GM21576 (cell line): ENCODE data around the gene SNX32.

Experiments used
- ATAC-seq: cut with Tn5 transposase; IDR thresholded peaks from one replicate; pipeline ENCODE4 v1.9.1; 2021; ENCODE audit warnings: mild to moderate bottlenecking, moderate library complexity; ENCODE audit not compliant: unreplicated experiment

The SNX32 gene

DNA sequence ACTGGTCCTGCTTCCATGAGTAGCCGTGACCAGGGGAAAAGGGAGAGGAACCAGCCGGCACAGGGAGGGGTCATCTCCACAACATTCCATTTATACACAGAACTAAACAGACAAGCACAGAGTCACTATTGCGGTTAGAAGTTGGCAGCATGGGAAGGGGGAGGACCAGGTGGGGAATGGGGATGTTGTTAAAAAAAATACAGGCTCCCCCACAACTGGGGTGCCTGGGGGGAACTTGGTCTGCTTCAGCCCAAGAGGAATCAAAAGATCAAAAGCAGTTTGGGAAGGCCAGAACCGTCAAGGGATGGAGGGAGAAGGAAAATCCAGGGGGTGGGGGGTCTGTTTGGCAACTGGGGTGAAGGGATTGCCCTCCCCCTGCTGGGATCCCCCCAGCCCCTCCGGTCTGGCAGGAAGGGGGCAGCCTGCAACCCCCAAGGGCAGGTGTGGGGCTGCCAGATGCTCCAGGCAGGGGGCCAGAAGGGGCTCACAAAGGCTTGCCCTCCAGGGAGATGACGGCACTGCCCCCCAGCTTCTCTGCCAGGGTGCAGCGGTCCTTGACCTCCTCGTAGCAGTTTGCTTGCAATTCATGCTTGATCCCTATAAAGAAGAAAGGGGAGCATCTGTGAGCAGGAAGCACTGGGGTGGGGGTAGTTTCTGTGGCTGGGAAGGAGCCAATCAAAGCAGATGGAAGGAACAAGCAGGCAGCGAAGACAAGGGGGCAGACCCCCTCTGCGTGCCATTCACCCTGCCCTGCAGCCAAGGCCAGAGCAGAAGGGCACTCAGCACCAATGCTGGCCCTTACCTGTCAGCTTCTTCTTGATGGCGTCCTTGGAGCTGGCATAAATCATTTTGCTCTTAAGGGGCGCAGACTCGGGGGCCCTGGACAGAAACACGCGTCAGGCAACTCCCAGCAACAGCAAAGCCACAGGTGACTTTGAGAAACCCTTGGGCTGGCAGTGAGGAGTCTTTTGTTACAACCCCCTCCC, 21.4 kb downstream of the SNX32 start:
- no peak for ATAC-seq

DNA sequence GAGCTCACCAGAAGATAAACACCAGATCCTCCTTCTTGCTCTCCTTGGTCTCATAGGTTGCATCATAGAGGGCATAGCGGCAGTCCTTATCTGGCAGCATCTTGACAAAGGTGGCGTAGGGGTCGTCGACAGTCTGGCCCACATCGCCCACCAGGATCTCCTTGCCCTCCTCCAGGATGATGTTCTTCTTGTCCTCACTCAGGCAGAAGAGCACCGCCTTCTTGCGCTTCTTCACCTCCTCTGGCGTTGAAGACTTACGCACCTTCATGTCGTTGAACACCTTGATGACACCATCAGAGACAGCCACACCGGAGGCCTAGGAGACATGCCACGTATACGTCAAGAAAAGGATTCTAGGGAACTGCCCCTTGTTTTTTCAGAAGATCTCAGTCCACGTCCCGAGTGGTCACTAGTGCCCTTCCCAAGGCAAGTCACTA, 22.2 kb downstream of the SNX32 start:
- no peak for ATAC-seq

DNA sequence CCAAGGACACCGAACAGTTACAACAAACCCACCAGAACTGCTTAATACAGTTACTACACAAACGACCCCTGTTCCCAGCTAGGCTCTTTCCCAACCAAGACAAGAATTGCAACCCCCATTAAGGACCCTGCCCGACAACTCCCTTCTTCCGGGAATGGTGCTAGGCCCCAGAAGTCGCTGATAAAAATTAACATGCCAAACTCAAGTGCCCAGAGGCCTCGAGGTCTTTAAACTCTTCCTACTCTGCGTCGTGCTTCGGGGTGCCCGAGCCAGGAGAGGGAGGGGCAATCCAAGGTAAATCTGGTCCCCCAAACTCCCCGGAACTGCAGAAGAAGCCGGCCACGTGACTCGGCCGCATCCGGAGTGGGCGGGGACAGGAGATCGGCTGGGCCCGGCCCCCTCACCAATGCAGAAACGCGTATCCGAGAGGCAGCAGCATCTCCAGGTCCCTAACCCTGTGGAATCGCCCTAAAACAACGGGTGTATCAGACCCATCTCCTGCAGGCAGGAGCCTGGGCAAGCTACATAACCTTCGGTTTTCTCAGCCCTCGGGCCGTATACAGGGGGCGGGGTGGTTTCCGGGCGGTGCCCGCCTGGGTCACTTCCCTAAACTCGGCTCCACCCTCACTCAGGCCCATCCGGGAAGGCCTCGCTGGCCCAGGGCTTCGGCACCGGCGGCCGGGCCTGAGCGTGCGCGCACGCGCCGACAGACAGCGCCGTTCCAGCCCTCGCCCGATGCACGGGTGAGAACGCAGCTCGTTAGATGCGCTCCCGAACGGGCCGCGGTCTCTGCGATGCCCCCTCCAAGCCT, 23.1 kb downstream of the SNX32 start:
- peak; percentile 28 for ATAC-seq

DNA sequence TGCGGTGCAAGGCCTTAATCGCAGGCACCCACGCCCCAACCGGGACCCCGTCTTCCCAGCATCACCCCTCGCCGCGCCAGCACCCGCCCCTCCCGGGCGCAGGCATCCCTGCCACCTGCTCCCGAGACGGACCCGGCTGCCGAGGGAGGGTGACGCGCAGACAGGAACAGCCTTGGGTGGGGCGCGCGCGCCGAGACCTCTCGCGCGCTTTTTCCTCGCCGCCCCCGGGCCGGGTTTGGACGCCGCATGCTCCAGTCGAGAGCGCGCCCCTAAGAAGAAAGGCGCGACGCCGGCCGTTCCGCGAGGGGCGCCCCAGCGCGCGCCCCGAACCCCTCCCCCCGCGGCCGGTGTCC, 23.7 kb downstream of the SNX32 start:
- no peak for ATAC-seq

DNA sequence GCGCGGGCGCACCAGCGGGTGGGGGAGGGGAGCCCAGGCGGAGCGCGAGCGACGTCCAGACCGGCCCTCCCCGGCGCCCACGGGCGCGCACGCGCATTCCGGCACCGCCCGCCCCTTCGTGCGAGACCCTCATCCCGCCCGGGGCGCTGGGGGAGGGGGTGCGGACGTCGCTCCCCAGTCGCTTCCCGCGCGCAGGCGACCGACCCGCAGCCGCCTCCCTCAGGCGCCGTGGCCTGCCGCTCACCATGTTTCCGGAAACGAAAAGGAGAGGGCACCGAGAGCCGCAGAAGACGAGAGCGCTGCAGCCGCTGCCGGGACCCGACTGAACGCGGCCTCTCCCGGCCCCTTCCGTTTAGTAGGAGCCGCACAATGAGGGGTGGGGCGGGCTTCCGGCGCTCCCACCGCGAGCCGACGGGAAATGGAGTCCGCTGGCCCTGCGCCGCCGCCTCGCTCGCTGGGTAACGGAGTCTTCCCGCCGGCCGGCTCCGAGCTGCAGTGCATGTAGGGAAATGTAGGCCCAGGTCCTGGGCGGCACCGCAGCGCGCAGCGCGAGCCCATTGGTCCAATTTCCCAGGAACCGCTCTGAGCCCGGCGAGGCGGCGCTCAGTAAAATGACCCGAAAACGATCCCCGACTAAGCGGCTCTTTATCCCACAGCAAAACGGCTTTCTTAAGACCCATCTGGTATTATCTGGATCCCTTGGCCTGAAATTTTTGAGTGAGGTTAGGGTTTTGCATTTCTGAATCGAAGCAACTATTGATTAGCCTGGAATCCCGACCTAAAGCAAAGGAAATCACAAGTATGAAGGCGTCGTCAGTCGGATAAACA, 24.3 kb downstream of the SNX32 start, which contains the start of gene CFL1:
CFL1 (minus strand) TSS at position 328 of the 828 bp plus-strand sequence; CDS start at position 247, 81 bp downstream.
- ATAC-seq: peak; percentile 37

DNA sequence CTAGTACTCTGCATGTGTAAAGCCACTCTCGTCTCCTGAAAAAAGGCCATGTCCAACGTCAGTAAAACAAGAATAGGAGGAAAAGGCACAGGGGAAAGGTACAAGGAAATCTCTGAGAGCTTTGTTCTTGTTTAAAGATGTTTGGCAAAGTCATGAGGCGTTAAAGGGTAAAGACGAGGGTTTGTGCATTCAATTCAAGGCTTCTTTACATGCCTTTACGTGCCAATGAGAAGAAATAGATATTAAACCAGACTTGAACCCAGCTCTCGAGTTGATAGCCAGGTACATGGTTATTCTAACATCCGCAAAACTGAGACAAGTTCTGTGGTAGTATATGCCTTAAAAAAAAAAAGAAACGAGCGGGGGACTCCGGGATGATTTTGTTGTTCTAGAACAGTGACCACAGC, 24.9 kb downstream of the SNX32 start:
- ATAC-seq: no peak

DNA sequence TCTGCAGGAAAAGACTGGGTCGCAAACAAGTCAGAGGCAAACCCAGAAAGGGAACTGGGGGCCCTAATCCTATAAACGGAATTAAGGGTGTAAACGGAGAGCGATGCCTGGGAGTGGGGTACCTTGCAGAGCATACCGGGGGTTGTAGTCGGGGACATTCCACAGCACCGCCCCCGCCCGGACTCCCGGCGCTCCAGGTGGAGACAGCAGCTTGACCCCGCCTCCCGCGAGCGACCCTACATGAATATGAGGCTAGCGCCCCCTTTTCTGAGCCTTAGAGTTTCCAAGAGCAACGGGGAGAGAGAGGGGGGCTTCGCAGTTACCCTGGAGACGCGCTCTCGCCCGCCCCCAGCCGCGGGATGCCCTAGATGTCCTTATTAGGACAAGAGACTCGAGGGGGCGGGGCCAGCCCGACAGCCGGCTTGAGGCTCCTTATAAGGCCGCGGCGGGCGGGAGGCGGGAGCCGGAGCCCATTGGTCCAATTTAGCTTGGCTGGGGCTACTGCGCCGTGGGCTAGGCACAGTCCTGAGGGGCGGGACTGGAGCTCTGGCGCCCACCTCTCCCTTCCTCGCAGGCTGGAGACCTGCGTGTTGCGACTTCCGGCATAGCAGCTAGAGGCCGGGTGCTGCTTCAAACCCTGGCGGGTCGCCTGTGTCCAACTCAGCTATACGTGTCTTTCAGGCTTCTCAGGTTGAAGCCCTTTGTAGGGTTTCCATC, 25.5 kb downstream of the SNX32 start:
- ATAC-seq: peak; percentile 51

DNA sequence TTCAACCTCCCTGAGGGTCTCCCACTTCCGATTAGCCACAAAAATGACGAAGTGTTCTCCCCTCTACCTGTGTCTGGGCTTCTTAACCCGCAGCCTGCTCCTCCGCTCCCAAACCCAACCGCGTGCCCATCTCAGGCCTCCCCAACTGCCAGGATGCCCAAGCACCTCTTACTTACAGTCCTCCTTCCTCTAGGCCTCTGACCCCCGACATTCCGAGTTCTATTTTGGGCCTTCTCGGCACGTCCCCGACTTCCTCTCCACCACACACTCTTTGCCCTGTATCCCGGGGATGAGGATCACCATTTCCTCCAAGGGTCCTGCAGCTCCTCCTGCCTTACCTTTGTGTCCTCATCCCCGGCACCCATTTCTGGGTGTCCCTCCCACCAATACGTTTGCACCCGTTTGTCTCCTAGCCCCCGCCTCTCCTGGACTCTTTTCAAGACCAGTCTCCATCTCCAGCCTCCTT, 26.1 kb downstream of the SNX32 start:
- no peak for ATAC-seq

DNA sequence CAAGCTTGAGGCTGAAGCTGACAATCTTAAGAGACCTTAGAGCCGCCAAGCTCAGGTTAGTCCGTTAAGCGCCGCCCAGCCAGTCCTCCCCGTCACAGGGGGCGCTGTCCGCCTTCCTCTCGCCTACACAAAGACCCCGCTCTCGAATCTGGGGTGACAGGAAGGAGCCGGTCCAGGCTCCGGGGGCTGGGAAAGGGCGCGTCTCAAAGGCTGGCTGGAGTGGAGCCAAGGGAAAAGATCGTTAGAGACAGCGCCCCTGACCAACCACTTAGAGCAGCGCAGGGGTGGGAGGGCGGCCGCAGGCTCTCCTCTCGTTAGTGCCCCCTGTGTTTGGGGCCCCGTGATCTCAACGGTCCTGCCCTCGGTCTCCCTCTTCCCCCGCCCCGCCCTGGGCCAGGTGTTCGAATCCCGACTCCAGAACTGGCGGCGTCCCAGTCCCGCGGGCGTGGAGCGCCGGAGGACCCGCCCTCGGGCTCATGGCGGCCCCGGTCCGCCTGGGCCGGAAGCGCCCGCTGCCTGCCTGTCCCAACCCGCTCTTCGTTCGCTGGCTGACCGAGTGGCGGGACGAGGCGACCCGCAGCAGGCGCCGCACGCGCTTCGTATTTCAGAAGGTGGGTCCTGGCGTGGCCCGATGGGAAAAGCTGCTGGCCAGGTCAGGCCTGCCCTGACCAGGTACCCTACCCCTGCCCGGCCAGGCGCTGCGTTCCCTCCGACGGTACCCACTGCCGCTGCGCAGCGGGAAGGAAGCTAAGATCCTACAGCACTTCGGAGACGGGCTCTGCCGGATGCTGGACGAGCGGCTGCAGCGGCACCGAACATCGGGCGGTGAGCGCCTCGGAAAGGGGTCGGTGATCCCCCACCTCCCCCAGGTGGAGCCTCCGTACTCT, 26.8 kb downstream of the SNX32 start, which contains the start of gene MUS81:
MUS81 (plus strand) TSS at position 156 of the 887 bp plus-strand sequence; CDS start at position 477, 321 bp downstream.
- ATAC-seq: peak; percentile 32

DNA sequence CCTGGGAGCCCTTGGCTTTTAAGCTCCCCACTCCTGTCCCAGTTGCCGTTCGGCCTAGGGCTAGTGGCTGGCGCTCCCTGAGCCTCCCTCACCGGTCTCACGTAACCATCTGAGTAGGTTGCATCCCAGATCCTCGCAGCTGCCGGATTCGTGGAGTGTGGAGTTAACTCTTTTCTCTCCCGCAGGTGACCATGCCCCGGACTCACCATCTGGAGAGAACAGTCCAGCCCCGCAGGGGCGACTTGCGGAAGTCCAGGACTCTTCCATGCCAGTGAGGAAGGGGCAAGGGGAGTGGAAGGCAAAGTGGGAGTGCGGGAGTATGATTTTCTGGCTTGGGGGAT, 27.4 kb downstream of the SNX32 start:
- ATAC-seq: no peak

DNA sequence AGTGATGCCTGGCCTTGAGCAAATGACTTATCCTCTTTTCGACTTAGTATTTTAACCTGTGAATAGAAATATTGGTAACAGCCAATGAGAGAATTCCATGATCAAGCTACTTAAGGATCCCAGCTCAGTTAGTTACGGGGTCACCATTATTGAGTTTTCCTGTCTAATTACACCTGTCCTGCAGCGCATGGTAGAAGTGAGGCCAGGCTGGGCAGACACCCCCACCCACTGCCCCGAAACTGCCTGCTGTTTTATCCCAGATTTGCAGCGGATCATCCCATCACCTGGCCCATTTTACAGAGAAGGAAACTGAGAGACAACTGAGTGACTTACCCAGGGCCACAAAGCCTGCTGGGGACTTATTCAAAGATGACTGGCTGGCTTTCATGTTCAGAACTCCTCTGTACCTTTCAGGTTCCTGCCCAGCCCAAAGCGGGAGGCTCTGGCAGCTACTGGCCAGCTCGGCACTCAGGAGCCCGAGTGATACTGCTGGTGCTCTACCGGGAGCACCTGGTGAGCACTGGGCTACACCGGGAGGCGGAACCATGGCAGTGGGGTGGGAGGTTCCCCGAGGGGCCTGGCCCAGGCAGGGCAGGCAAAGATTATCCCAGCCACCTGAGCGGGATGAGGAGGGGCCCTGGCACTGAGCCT, 27.9 kb downstream of the SNX32 start:
- ATAC-seq: no peak

DNA sequence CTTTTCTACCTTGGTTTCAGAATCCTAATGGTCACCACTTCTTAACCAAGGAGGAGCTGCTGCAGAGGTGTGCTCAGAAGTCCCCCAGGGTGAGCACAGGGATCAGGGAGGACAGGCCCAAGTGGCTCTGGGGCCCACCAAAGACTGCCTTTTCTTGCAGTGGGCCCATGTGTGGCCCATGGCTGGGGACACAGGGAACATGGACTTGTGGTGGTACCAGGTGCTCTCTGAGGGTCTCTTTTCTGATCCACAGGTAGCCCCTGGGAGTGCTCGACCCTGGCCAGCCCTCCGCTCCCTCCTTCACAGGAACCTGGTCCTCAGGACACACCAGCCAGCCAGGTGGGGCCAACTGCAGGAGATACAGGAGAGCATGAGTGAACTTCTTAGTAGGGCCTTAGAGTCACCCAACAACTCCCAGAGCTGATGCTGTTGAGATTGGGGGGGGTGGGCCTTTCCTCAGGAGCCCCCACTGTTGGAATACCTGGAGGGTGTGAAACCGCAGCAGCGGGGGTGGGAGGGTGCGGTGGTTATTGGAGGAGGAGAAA, 28.5 kb downstream of the SNX32 start:
- ATAC-seq: no peak

DNA sequence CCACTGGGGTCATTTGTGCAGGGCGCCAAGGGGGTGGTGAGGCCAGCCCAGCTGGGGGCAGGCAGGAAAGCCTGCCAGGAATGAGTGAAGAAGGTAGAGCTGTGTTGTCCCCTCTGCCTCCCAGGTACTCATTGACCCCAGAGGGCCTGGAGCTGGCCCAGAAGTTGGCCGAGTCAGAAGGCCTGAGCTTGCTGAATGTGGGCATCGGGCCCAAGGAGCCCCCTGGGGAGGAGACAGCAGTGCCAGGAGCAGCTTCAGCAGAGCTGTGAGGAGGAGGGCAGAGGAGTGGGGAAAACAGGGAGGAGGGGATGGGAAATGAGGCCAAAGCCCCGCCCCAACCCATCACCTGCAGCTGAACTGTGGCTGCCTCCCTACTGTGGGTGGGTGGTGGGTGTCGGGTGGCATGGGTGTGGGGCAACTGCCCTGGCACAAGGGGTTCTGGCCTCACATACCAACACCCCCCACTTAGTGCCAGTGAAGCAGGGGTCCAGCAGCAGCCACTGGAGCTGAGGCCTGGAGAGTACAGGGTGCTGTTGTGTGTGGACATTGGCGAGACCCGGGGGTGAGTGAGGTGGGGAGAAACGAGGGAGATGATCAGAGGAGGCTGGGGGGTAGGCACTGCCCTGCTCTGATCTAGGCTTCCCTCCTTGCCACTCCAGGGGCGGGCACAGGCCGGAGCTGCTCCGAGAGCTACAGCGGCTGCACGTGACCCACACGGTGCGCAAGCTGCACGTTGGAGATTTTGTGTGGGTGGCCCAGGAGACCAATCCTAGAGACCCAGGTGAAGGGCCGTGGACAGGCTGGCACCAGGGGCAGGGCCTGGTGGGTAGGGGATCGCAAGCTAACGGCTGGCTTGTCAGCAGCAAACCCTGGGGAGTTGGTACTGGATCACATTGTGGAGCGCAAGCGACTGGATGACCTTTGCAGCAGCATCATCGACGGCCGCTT, 29.5 kb downstream of the SNX32 start:
- no peak for ATAC-seq

DNA sequence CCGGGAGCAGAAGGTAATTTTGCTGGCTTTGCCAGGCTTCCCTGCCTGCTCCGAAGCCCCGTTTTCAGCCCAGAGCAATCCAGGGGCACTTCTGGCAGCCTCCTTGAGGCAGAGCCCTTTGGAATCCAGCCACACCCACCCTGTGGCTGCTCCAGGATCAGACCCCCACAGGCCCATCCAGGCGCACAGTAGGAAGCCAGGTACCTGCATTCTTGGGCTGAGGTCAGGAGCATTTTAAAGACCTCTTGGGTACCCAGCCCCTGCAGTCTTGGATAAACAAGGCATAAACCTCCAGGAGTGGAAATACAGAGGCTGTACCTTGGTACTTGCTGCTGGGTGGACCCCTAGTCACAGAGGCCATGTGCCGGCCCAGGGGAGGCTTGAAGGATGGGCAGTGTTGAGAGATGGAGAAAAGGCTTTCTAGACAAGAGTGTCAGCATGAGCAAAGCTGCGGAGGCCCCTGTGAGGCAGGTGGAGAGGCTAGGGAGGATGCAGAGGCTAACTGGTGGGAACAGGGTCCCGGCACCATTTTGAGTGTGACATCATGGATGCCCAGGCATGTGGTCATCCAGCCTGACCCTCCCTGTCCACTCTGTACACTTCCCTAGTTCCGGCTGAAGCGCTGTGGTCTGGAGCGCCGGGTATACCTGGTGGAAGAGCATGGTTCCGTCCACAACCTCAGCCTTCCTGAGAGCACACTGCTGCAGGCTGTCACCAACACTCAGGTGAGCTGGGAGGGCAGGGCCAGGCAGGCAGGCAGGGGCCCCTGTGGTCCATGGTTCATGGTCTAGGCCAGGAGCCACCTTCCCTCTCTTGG, 30.3 kb downstream of the SNX32 start:
- no peak for ATAC-seq

DNA sequence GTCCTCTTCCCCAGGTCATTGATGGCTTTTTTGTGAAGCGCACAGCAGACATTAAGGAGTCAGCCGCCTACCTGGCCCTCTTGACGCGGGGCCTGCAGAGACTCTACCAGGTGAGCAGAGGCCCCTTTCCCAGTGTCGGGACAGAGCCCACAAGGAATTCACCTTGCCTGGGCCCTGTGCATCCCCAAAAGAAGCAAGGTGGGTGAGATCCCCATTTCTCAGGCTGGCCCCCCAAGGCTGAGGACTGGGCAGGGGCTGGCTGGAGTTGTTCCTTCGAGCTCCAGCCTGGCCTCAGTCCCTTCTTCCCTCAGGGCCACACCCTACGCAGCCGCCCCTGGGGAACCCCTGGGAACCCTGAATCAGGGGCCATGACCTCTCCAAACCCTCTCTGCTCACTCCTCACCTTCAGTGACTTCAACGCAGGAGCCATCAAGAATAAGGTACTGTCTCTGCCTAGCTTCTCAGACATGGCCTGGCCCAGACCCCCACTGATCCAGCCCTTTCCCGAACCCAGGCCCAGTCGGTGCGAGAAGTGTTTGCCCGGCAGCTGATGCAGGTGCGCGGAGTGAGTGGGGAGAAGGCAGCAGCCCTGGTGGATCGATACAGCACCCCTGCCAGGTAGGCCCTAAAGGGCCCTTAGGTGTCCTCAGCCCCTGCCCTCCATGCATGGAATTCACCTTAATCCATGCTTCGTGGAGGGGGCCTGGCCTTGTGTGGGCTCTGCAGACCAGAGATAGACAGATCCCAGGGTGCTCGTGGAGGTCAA, 31.1 kb downstream of the SNX32 start:
- no peak for ATAC-seq
